Measurements from ENCODE around the gene AK9. TPM values are rescaled to one million over a fixed set of nuclear protein-coding genes. Genes with fewer than 3 reads are reported as not detected.

Gene AK9
- total and polyA plus RNA-seq, 12 donors, result 1.9 to 9.9 (median 5.4) TPM

- peaks cover 15 to 34% of the 10 kb centered on the region in 2 donors for H3K4me1 ChIP-seq (replicated peaks in 1 of 2)
- no peaks in the 10 kb centered on the region for H3K27me3 ChIP-seq
- H3K4me3 ChIP-seq, result no peak overlapping the region
- peak overlapping the region in 1 of 5 donors; percentile 83 for H3K27ac ChIP-seq
- no peaks in the 10 kb centered on the region for H3K36me3 ChIP-seq (replicated peaks in 1 of 2)
- H3K9me3 ChIP-seq (replicated peaks in 1 of 3), result no peaks in the 10 kb centered on the region
- WGBS, 4 donors, result 77 to 85% (median 81%) methylated on average over 6 of the region's 6 CpGs
- DNase-seq, result peak in 1 of 7 donors; percentile 46
- TF ChIP-seq CTCF (IDR thresholded peaks at IDR 0.05) (no peak), POLR2A (IDR thresholded peaks at IDR 0.05) (no peak)
- intact Hi-C loops (cut with DNase I), result no loop called here
Measured at GRCh38 chr6:109457562-109457996, 233.4 kb downstream of the AK9 start.

- no peaks in the 10 kb centered on the region for H3K27me3 ChIP-seq
- no peaks in the 10 kb centered on the region for H3K36me3 ChIP-seq (replicated peaks in 1 of 2)
- intact Hi-C loops (cut with DNase I), result no loop called here
- H3K27ac ChIP-seq, result peak overlapping the region in 2 of 5 donors; percentile 21 to 83
- no peak for TF ChIP-seq CTCF (IDR thresholded peaks at IDR 0.05)
- no peak for TF ChIP-seq POLR2A (IDR thresholded peaks at IDR 0.05)
- no peaks in the 10 kb centered on the region for H3K9me3 ChIP-seq (replicated peaks in 1 of 3)
- H3K4me3 ChIP-seq, result peak overlapping the region in 1 of 4 donors; percentile 84
- DNase-seq, result peak in 6 of 7 donors; percentile 66 to 78 (median 70)
- H3K4me1 ChIP-seq (replicated peaks in 1 of 2), result peaks cover 15 to 34% of the 10 kb centered on the region in 2 donors
- 53 to 64% (median 63%) methylated on average over 16 of the region's 16 CpGs for WGBS, 4 donors
Measured at GRCh38 chr6:109456710-109457561, 234.1 kb downstream of the AK9 start.

GRCh38 chr6:109456111-109456583 lies 234.9 kb downstream of the AK9 start:
- intact Hi-C loops (cut with DNase I), result no loop called here
- peak overlapping the region in 2 of 5 donors; percentile 41 to 83 for H3K27ac ChIP-seq

More at GRCh38 chr6:109456111-109456583, 234.9 kb downstream of the AK9 start:
- peaks cover 15 to 34% of the 10 kb centered on the region in 2 donors for H3K4me1 ChIP-seq (replicated peaks in 1 of 2)
- H3K9me3 ChIP-seq (replicated peaks in 1 of 3), result no peaks in the 10 kb centered on the region
- no peaks in the 10 kb centered on the region for H3K27me3 ChIP-seq
- no peak for TF ChIP-seq POLR2A (IDR thresholded peaks at IDR 0.05)
- no peak for TF ChIP-seq CTCF (IDR thresholded peaks at IDR 0.05)
- H3K36me3 ChIP-seq (replicated peaks in 1 of 2), result no peaks in the 10 kb centered on the region
- 12 to 41% (median 20%) methylated on average over 15 to 38 of the region's 38 CpGs for WGBS, 4 donors
- H3K4me3 ChIP-seq, result peak overlapping the region in 2 of 4 donors; percentile 39 to 84
- DNase-seq, result peak in 1 of 7 donors; percentile 54
